GM10248 (cell line): ENCODE results near the gene EPHA3.

Experiments
- CTCF ChIA-PET: fragments of 300-600 bp; sonication (Branson Sonifier 250); formaldehyde crosslinking; extraction: SDS; loops from one replicate; lab custom pipeline; 2021; ENCODE audit warnings: antibody characterized with exemption; lab: Yijun Ruan, JAX
- POLR2A ChIA-PET: fragments of 350-650 bp; sonication (Branson Sonifier 250); formaldehyde crosslinking; extraction: SDS; loops from one replicate; lab custom pipeline; 2020; ENCODE audit warnings: antibody characterized with exemption; lab: Yijun Ruan, JAX
- DNase-seq: peaks from one replicate; pipeline ENCODE4 v3.0.0; 2012; ENCODE audit errors: extremely low spot score
- TF ChIP-seq, protein P1 (sequence below): IDR thresholded peaks from 2 replicates; pipeline ENCODE4 v1.5.1; 2012; ENCODE audit warnings: mild to moderate bottlenecking, low read depth; ENCODE audit errors: extremely low read depth, missing control alignments, control extremely low read depth

Gene EPHA3

DNA sequence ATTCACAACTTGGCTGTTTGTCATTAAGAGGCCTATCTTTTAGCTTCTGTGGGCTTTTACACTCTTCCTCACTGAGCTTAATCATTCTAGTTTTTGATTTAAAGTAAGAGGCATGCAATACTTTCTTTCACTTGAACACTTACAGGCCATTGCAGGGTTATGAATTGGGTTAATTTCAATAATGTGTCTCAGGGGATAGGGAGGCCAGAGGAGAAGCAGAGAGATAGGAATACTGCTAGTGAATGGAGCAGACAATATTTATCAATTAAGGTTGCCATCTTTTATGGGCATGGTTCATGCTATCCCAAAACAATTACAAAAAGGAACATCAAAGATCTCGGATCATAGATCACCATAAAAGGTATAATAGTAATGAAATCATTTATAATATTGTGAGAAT is 189.8 kb downstream of the EPHA3 start:
- ChIA-PET POLR2A (no interaction called here), CTCF (interaction anchor here (0.8 to 1.4 kb wide), 2 partner anchors 17 to 18 kb away, joined by 3 to 4 read pairs; no protein-coding TSS in a partner anchor)
- DNase-seq: no peak
- TF ChIP-seq, protein P1, sequence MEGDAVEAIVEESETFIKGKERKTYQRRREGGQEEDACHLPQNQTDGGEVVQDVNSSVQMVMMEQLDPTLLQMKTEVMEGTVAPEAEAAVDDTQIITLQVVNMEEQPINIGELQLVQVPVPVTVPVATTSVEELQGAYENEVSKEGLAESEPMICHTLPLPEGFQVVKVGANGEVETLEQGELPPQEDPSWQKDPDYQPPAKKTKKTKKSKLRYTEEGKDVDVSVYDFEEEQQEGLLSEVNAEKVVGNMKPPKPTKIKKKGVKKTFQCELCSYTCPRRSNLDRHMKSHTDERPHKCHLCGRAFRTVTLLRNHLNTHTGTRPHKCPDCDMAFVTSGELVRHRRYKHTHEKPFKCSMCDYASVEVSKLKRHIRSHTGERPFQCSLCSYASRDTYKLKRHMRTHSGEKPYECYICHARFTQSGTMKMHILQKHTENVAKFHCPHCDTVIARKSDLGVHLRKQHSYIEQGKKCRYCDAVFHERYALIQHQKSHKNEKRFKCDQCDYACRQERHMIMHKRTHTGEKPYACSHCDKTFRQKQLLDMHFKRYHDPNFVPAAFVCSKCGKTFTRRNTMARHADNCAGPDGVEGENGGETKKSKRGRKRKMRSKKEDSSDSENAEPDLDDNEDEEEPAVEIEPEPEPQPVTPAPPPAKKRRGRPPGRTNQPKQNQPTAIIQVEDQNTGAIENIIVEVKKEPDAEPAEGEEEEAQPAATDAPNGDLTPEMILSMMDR: no peak

DNA sequence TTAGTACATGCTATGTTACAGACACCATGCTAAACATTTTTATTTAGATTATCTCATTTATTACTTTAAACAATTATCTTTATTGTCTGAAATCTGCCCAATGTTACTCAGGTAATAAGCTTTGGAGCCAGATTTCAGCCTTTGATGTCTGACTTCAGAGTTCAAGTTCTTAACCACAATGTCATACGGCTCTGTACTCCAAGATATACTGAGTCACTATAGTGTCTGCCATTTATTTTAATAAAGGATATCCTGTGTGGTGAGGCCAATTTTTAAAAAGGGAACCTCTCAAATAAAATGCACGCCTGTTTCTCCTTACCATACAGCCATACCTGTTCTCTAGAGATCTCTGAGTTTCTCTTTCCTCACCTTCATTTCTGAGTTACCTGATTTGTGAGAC is 193.1 kb downstream of the EPHA3 start:
- POLR2A ChIA-PET: no interaction called here
- TF ChIP-seq, protein P1: no peak
- no peak for DNase-seq
- CTCF ChIA-PET: interaction anchor here (1.4 kb wide), 1 partner anchor 20 kb away, joined by 3 read pairs; no protein-coding TSS in a partner anchor

DNA sequence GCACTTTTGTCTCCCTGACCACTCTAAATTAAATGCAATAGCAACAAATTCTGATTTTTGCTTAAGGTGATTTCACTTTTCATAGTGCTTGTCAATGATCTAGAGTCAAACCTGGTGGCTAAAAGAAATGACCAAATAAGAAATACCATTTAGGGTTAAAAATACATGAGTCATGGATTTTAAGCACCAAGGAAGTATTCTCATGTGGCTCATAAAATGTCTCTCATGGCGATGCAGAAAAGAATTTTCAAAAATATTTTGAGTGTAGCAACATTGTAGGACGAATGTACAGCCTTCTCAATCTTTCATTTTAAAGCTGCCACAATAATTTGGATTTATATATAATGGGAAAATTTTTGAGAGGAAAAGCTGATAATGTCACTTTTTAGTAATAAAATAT is 193.6 kb downstream of the EPHA3 start:
- ChIA-PET CTCF (interaction anchor here (1.4 kb wide), 1 partner anchor 20 kb away, joined by 3 read pairs; no protein-coding TSS in a partner anchor), POLR2A (no interaction called here)
- DNase-seq: no peak
- TF ChIP-seq, protein P1: no peak

DNA sequence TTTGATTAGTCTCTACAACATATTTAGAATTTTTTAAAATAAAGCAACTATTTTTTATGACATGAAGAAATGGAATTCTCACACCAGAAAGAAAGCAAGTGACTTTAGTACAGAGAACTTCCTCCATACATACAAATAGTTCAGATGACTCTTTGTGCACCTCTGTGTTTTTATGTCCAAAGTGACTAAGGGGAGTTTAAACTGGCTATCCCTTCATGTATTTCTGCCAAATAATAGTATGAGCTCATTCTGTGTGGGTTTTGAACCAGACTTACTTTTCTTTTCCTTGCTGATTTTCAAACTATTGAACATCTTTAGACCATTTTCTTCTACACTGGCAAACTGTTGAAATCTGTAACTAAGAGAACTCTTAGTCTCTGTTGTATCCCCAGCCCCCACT is 196.3 kb downstream of the EPHA3 start:
- TF ChIP-seq, protein P1: no peak
- ChIA-PET POLR2A (no interaction called here), CTCF (no interaction called here)
- no peak for DNase-seq

DNA sequence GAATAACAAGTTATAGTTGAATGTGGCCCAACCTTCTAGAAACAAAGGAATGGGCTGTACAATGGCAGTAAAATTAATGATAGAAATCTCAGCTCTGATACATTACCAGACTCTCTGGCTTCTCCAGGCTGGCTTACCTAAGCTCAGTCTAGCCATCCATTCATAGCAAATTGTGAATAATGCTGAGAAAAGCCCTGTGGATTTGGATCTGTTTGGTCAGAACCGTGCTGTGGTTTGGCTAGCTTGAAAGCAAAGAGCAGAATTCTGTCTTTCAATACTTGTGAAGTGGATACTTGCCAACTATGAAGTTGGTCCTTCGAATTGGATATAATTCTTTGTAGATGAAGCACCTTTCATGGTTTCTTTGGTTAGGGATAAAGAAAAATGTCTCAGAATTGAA is 199.1 kb downstream of the EPHA3 start:
- no peak for DNase-seq
- TF ChIP-seq, protein P1: no peak
- ChIA-PET CTCF (no interaction called here), POLR2A (no interaction called here)

DNA sequence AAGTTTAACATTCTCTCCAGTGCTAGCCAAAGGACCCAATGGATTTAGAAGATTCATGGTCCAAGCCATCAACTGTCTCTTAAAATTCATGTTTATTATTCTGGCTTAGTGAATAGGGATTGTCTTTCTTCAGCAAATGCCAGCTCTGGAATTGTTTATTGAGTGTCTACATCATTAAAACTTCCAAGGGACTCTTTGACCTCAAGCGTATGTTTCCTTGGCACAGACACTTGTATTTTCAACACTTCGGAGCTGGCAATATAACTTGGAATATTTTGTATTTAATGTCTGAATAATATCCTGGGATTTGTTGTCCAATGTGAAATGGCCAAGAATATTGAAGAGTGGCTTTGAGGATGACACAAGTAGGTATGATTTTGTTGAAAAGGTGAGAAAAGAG is 204.2 kb downstream of the EPHA3 start:
- TF ChIP-seq, protein P1: no peak
- CTCF ChIA-PET: interaction anchor here (1.7 kb wide), 1 partner anchor 9 kb away, joined by 3 read pairs; no protein-coding TSS in a partner anchor
- POLR2A ChIA-PET: no interaction called here
- no peak for DNase-seq
